ENCODE measurements around the gene RET.

RET gene

DNA sequence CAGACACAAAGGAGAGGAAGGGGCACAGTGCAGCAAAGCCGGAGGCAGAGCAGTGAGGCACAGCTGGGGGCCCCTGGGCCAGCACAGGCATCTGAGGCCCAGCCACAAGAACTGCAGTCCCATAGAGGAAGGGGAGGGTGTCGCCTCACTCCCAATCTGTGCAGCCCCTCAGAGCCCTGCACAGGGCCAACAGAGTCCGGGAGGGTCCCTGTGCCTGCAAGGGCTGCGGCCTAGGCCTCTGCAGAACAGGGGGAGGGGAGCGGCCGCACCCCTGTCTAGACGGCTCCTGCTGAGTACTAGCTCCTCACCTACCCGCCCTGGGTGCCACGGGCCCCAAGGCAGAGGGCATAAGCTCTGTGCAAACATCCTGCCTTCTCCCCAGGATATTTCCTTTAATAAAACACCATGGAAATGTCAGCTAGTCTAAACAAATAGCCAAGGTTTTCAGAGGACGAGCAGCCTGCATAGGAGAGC, 32.4 kb upstream of the RET start:
- no peak for DNase-seq (ENCODE audit: low read depth in 2 of 2)

DNA sequence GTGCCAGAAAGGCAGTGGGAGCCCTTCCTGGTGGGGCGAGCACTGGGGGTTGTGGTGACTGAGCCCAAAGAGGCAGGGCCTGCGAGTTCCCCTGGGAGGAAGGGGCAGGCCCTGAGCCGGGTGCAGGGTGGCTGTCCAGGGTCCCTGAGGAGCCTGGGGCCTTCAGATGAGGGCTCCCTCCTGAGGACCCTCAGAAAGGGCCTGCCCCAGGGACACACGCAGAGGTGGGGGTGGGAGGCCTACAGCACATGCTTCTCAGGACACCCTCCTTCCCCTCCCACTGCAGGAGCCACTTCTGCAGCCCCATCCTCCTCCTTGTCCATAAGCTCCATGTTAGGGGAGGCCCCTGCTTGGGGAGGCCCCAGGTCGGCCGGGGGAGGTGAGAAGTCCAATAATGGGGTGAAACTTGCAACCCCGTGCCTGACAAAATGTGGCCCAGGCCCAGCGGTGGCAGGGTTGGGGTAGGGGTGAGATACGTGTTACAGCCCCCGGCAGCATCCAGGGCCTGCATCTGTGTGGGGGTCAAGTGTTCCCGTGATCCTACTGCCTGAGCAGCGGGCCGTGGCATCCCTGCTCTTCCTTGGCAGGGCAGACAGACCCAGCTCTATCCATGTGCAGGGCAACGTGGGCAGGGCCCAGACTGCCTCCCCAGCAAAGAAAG, 31.8 kb upstream of the RET start:
- DNase-seq (ENCODE audit: low read depth in 2 of 2): no peak

- DNase-seq (ENCODE audit: low read depth in 2 of 2): no peak
These were observed 31.1 kb upstream of the RET start for GRCh38 chr10:43045631-43046287.

- no peak for DNase-seq (ENCODE audit: low read depth in 2 of 2)
These were observed 30.4 kb upstream of the RET start for GRCh38 chr10:43046288-43046991.

DNA sequence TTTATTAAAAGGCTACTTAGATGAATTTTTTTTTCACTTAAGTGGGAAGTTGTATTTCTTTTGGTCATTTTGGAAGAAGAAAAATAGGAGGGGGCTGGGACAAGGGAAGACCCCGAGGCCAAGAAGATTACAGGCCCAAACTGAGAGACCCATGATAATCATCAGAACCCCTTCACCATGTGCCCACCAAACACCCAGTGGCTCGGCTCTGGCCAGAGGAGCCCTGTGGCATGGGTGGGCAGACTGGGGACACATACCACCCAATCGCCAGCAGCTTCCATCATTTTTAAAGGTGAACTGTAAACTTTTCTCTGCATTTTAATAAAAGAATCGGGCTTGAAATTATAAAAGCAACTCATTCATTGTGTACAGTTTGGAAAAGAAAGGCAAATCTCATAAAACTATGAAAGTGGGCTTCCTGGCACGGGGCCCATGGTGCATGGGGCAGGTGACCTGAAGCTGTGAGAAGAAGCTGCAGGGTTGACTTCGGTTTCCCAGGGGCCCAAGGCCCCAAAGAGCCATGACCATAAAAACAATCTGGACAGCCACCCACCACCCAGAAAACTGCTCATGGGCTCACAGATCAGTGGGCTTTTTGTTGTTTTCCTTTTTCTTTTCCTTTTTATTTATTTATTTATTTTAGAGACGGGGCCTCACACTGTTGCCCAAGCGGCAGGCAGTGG, 29.4 kb upstream of the RET start:
- no peak for DNase-seq (ENCODE audit: low read depth in 2 of 2)

GRCh38 chr10:43048301-43049051, 28.4 kb upstream of the RET start:
- no peak for DNase-seq (ENCODE audit: low read depth in 2 of 2)

- DNase-seq (ENCODE audit: low read depth in 2 of 2): no peak
These were observed 27.8 kb upstream of the RET start for GRCh38 chr10:43049081-43049551.

- DNase-seq (ENCODE audit: low read depth in 2 of 2): no peak
These were observed 26.9 kb upstream of the RET start for GRCh38 chr10:43050011-43050410.

DNA sequence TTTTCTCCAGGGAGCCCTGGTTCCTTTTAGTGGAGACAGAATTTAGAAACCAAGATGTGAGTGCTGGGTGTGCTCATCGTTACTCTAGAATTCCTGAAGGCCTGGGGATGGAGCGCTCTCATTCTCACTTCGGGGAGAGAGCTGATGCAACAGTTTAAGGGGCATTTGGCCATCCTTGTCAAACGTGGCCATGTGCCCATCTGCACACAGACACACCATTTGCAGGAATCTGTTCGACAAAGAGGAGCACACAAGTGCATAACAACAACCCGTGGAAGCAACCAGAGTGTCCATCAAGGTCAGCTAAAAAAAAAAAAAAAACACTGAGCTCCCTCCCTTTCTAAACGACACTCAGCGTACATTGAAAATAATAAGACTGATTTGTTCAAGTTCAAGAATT, 23.0 kb upstream of the RET start:
- DNase-seq (ENCODE audit: low read depth in 2 of 2): no peak

DNA sequence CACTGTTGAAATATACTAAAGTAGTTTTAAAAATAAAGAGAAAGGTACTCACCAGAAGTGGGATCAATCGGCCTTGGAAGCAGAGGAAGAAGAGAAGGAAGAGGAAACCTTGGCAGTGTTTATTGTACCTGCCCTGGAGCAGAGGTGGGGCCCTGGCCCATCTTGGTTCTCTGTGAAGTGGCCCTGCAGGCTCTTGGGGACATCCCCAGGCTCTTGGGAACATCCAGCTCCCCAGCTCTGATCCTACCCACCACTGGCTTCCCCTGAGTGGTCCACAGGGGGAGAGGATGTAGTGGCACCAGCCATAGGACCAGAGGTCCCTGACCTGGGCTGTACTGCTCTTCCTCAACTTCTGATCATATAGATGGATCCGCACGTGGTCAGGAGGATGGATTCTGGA, 22.3 kb upstream of the RET start:
- DNase-seq (ENCODE audit: low read depth in 2 of 2): no peak

GRCh38 chr10:43055217-43055616, 21.7 kb upstream of the RET start:
- DNase-seq (ENCODE audit: low read depth in 2 of 2): no peak

- no peak for DNase-seq (ENCODE audit: low read depth in 2 of 2)
These were observed 20.8 kb upstream of the RET start for GRCh38 chr10:43055991-43056567.

DNA sequence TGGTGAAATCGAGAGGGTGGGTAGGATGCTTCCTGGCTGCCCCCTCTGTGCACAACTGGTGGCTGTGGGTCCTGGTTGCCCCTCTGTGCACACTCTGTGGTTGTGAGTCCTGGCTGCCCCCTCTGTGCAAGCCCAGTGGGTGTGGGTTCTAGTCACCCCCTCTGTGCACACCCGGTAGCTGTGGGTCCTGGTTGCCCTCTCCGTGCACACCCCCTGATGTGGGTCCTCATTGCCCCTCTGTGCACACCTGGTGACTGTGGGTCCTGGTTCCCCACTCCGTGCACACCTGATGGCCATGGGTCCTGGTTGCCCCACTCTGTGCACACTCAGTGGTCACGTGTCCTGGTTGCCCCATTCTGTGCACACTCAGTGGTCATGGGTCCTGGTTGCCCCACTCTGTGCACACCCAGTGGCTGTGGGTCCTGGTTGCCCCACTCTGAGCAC, 20.3 kb upstream of the RET start:
- no peak for DNase-seq (ENCODE audit: low read depth in 2 of 2)

DNA sequence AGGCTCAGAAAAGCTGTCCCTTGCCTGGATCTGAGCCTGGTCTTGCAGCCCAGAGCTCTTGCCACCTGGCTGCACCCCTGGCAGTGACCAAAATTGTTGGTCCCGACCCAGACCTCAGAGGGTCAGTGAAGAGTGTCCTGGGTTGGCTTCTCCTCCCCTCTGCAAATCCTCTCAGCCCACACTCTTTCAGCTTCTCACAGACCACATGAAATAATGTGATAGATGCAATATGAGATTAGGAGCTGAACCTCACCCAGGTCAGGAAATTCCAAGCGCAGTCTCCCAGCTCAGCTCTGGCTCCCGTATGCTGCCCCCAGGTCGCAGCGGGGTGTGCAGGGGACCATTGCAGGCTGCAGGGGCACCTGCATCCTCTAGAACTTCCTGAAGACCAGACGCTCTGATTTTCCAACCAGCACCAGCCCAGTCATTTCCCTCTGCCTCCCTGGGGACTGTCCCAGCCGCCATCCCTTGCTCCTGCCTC, 19.6 kb upstream of the RET start:
- no peak for DNase-seq (ENCODE audit: low read depth in 2 of 2)

DNA sequence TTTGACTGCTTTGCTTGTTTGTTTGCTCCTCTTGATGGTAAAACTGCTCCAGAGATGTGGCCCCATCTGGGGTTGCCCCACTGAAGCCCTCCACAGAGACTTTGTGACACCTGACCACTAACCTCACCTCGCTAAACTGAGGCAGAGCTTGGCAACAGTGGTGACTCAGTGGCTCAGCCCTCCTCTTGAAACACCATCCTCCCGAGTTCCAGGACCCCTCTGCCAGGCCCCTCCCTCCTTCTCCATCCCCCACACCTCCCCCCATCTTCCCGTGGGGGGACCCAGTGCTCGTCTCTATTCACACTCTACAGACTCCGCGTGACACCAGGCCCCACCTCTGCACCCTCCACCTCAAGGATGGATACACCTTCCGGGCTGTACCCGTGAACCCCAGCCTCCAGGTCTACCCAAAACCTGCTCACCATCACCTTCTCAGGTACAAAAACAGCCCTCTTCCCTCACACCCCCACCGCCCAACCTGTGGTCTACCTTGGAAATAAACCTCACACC, 19.0 kb upstream of the RET start:
- DNase-seq (ENCODE audit: low read depth in 2 of 2): no peak

DNA sequence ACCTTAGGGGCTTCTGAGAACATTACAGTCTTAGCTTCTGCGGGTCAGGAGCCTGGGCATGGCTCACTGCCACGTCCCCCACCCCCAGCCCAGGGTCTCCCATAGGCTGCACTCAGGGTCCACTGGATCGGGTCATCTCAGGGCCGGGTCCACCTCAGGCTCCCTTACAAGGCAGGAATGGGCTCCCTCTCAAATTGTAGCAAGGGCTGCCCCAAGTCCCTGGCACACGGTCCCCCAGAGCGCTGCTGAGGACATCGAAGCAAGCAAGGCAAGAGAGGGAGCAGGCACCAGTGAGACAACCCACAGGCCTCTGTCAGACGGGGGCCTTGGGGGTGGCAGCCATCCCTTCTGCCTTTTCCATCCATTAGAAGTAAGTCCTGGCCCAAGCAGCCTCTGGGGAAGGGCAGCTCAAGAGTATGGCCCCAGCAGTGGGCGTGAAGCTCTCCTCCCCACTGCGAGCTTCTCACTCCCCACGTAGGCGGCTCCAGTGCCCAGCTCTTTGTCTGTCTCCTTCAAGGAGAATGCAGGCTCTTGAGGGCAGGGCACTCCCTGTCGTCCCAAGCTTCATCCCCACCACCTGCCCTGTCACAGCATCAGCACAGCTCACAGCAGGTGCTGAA, 18.0 kb upstream of the RET start:
- no peak for DNase-seq (ENCODE audit: low read depth in 2 of 2)

DNA sequence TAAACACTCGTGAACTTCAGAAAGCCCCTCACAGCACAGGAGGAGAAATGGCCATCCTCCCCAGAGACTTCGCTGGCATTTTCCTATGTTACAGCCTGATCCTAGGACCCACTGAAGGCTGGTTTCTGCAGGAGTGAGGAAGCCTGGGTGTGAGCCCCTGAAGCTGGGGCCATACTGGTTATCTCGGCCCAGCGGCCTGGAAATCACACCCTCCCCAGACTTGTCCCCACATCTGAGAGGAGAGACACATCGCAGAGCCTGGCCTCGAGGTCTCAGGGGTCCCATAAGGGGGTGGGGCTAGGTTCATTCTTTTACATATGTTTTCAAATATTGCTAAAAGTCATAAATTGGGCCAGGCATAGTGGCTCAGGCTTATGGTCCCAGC, 17.5 kb upstream of the RET start:
- no peak for DNase-seq (ENCODE audit: low read depth in 2 of 2)

DNA sequence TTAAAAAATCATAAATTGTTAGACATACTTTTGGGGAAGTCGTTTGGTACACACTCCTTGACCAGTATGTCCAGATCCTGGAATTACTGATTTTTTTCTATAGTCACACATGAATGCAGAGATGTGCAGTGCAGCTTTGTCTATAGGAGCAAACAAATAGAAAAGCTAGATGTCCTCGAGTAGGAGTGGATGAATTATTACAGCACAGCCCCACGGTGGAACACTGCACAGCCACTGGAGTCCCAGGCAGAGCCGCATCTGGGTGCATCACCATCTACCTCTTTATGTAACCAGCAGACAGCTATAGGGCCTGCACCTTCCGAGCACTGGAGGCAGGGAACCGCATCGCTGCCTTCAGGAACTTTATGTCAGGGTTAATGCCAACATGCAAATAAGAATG, 17.0 kb upstream of the RET start:
- no peak for DNase-seq (ENCODE audit: low read depth in 2 of 2)

DNA sequence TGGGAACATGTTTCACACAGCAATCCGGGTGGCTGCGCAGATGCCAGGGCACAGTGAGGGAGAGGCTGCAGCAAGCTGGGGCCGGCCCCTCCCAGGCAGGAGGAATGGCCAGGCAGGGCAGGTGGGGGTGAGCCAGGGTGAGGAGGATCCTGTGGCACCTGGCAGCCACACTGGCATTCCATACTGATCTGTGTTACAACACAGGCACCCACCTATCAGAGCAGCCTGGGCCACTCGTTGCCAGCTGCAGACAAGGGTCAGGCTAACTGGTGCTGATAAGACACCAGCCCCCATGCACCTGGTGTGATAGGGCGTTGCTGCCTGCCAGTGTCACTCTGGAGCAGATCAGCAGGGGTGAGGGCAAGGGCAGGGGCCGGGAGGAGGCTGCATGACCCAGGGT, 16.6 kb upstream of the RET start:
- no peak for DNase-seq (ENCODE audit: low read depth in 2 of 2)

- no peak for DNase-seq (ENCODE audit: low read depth in 2 of 2)
These were observed 15.5 kb upstream of the RET start for GRCh38 chr10:43061331-43061730.

All from stimulated activated CD8-positive, alpha-beta memory T cell treated with anti-CD3 and anti-CD28 coated beads, Interleukin-2, amount 100 ng/mL, for 48 hours (primary cell).